ENCODE results near the gene FAT1.

FAT1 gene

GRCh38 chr4:186685767-186686183 is 37.9 kb downstream of the FAT1 start:
- TF ChIP-seq, protein P1, sequence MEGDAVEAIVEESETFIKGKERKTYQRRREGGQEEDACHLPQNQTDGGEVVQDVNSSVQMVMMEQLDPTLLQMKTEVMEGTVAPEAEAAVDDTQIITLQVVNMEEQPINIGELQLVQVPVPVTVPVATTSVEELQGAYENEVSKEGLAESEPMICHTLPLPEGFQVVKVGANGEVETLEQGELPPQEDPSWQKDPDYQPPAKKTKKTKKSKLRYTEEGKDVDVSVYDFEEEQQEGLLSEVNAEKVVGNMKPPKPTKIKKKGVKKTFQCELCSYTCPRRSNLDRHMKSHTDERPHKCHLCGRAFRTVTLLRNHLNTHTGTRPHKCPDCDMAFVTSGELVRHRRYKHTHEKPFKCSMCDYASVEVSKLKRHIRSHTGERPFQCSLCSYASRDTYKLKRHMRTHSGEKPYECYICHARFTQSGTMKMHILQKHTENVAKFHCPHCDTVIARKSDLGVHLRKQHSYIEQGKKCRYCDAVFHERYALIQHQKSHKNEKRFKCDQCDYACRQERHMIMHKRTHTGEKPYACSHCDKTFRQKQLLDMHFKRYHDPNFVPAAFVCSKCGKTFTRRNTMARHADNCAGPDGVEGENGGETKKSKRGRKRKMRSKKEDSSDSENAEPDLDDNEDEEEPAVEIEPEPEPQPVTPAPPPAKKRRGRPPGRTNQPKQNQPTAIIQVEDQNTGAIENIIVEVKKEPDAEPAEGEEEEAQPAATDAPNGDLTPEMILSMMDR (IDR thresholded peaks at IDR 0.05; ENCODE audit: low read depth, low read length, poor library complexity, severe bottlenecking): no peak
- no peak for TF ChIP-seq EZH2phosphoT487 (IDR thresholded peaks at IDR 0.05; ENCODE audit: borderline replicate concordance, low read length)
- Histone ChIP-seq H3K4me3 (ENCODE audit: low read length) (no peak overlapping the region), H3K36me3 (ENCODE audit: control insufficient read depth, low read length) (no peaks in the 10 kb centered on the region), H3F3A (ENCODE audit: control insufficient read depth, insufficient read depth) (no peaks in the 10 kb centered on the region), H3K27me3 (ENCODE audit: control insufficient read depth, low read length) (no peaks in the 10 kb centered on the region), H3K79me2 (ENCODE audit: control insufficient read depth, low read length) (no peaks in the 10 kb centered on the region), H3K9me2 (replicated peaks; ENCODE audit: control insufficient read depth, low read length) (no peaks in the 10 kb centered on the region), H3K9me3 (ENCODE audit: control insufficient read depth, insufficient read depth, low read length) (no peaks in the 10 kb centered on the region), H3K4me1 (ENCODE audit: control insufficient read depth, low read length) (no peaks in the 10 kb centered on the region), H3K4me2 (ENCODE audit: low read length) (no peak overlapping the region), H4K20me1 (ENCODE audit: control insufficient read depth, insufficient read depth, low read depth, low read length) (no peaks in the 10 kb centered on the region), H3K27ac (ENCODE audit: low read depth, low read length) (no peak overlapping the region)

DNA sequence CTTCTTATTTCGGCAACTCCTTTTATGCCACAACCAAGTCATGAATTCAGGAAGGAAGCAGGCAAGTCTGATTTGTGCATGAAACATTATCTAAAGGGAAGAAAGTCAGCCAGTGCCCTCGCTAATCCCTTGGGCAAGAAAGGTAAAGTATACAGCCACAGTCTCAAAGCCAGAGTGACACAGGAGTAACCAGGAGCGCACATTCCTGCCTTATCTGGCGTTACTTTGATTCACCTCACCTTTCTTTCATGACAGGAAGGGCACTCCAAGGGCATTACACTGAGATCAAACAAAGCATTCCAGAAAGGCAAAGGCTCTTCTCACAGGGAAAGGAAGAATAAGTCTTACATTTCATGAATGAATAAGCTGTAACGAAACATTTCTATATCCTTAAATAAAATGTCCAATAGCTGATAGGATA is 38.8 kb downstream of the FAT1 start:
- TF ChIP-seq, protein P1 (IDR thresholded peaks at IDR 0.05; ENCODE audit: low read depth, low read length, poor library complexity, severe bottlenecking): no peak
- TF ChIP-seq EZH2phosphoT487 (IDR thresholded peaks at IDR 0.05; ENCODE audit: borderline replicate concordance, low read length): no peak
- Histone ChIP-seq H3K27me3 (ENCODE audit: control insufficient read depth, low read length) (no peaks in the 10 kb centered on the region), H3K27ac (ENCODE audit: low read depth, low read length) (no peak overlapping the region), H3K4me3 (ENCODE audit: low read length) (no peak overlapping the region), H3K4me2 (ENCODE audit: low read length) (no peak overlapping the region), H3K9me2 (replicated peaks; ENCODE audit: control insufficient read depth, low read length) (no peaks in the 10 kb centered on the region), H3K36me3 (ENCODE audit: control insufficient read depth, low read length) (no peaks in the 10 kb centered on the region), H3K9me3 (ENCODE audit: control insufficient read depth, insufficient read depth, low read length) (no peaks in the 10 kb centered on the region), H3F3A (ENCODE audit: control insufficient read depth, insufficient read depth) (no peaks in the 10 kb centered on the region), H4K20me1 (ENCODE audit: control insufficient read depth, insufficient read depth, low read depth, low read length) (no peaks in the 10 kb centered on the region), H3K79me2 (ENCODE audit: control insufficient read depth, low read length) (no peaks in the 10 kb centered on the region), H3K4me1 (ENCODE audit: control insufficient read depth, low read length) (no peaks in the 10 kb centered on the region)

GRCh38 chr4:186684220-186684619 is 39.4 kb downstream of the FAT1 start:
- no peaks in the 10 kb centered on the region for H3K4me1 ChIP-seq (ENCODE audit: control insufficient read depth, low read length)
- no peak overlapping the region for H3K4me3 ChIP-seq (ENCODE audit: low read length)
- no peak overlapping the region for H3K4me2 ChIP-seq (ENCODE audit: low read length)
- no peak overlapping the region for H3K27ac ChIP-seq (ENCODE audit: low read depth, low read length)
- H3F3A ChIP-seq (ENCODE audit: control insufficient read depth, insufficient read depth): no peaks in the 10 kb centered on the region
- H3K9me3 ChIP-seq (ENCODE audit: control insufficient read depth, insufficient read depth, low read length): no peaks in the 10 kb centered on the region
- H3K36me3 ChIP-seq (ENCODE audit: control insufficient read depth, low read length): no peaks in the 10 kb centered on the region
- H3K27me3 ChIP-seq (ENCODE audit: control insufficient read depth, low read length): no peaks in the 10 kb centered on the region
- no peaks in the 10 kb centered on the region for H3K9me2 ChIP-seq (replicated peaks; ENCODE audit: control insufficient read depth, low read length)
- TF ChIP-seq EZH2phosphoT487 (IDR thresholded peaks at IDR 0.05; ENCODE audit: borderline replicate concordance, low read length): no peak
- TF ChIP-seq, protein P1 (IDR thresholded peaks at IDR 0.05; ENCODE audit: low read depth, low read length, poor library complexity, severe bottlenecking): no peak
- H4K20me1 ChIP-seq (ENCODE audit: control insufficient read depth, insufficient read depth, low read depth, low read length): no peaks in the 10 kb centered on the region
- no peaks in the 10 kb centered on the region for H3K79me2 ChIP-seq (ENCODE audit: control insufficient read depth, low read length)

DNA sequence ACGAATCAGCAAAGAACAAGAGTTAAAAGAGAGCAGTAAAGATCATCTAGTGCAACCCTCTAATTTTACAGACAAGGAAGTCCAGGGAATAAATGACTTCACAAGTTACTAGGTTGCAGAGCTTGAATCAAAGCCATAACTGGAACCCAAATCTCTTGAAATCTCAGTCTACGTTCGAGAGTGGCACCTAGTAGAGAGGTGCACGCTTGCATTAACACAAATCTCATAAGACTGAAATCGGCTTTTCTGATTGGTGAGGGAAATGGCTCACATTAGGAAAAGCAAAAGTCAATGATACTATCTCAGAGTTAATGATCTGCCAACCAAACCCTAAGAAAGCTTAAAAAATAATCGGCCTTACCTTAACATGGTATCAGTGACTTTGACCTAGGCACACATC is 43.0 kb downstream of the FAT1 start:
- H3K27me3 ChIP-seq (ENCODE audit: control insufficient read depth, low read length): no peaks in the 10 kb centered on the region
- H3F3A ChIP-seq (ENCODE audit: control insufficient read depth, insufficient read depth): no peaks in the 10 kb centered on the region
- H3K79me2 ChIP-seq (ENCODE audit: control insufficient read depth, low read length): no peaks in the 10 kb centered on the region
- TF ChIP-seq EZH2phosphoT487 (IDR thresholded peaks at IDR 0.05; ENCODE audit: borderline replicate concordance, low read length): no peak
- TF ChIP-seq, protein P1 (IDR thresholded peaks at IDR 0.05; ENCODE audit: low read depth, low read length, poor library complexity, severe bottlenecking): no peak
- no peak overlapping the region for H3K4me2 ChIP-seq (ENCODE audit: low read length)
- no peaks in the 10 kb centered on the region for H3K36me3 ChIP-seq (ENCODE audit: control insufficient read depth, low read length)
- no peaks in the 10 kb centered on the region for H3K4me1 ChIP-seq (ENCODE audit: control insufficient read depth, low read length)
- no peak overlapping the region for H3K27ac ChIP-seq (ENCODE audit: low read depth, low read length)
- no peaks in the 10 kb centered on the region for H3K9me3 ChIP-seq (ENCODE audit: control insufficient read depth, insufficient read depth, low read length)
- H3K4me3 ChIP-seq (ENCODE audit: low read length): no peak overlapping the region
- H3K9me2 ChIP-seq (replicated peaks; ENCODE audit: control insufficient read depth, low read length): no peaks in the 10 kb centered on the region
- H4K20me1 ChIP-seq (ENCODE audit: control insufficient read depth, insufficient read depth, low read depth, low read length): no peaks in the 10 kb centered on the region

All from DOHH2 (cell line).